Activated CD4-positive, alpha-beta T cell treated with anti-CD3 and anti-CD28 coated beads for 4 hours (primary cell): ENCODE measurements around the gene CDKN2B-AS1.
A peak's percentile ranks its signal among the peaks of the same experiment; 100 is the strongest.

Experiments
- DNase-seq, 2 donors: peaks; one replicate each; pipeline ENCODE4 v3.0.0-alpha.2; 2020

The CDKN2B-AS1 gene

GRCh38 chr9:21982861-21983560 lies 11.6 kb upstream of the CDKN2B-AS1 start:
- DNase-seq = no peak

- no peak for DNase-seq
Observed at GRCh38 chr9:21983561-21983935, 11.0 kb upstream of the CDKN2B-AS1 start.

GRCh38 chr9:21984101-21984500 lies 10.5 kb upstream of the CDKN2B-AS1 start:
- no peak for DNase-seq

- no peak for DNase-seq
Observed at GRCh38 chr9:21985964-21986667, 8.5 kb upstream of the CDKN2B-AS1 start.

GRCh38 chr9:21988056-21988990 lies 6.3 kb upstream of the CDKN2B-AS1 start:
- DNase-seq = no peak

- DNase-seq = no peak
Observed at GRCh38 chr9:21989440-21990189, 5.0 kb upstream of the CDKN2B-AS1 start.

GRCh38 chr9:21991072-21991959 lies 3.3 kb upstream of the CDKN2B-AS1 start:
- DNase-seq = no peak

GRCh38 chr9:21993007-21993406 lies 1.6 kb upstream of the CDKN2B-AS1 start:
- DNase-seq = no peak

- peak; percentile 37 to 53 for DNase-seq
Observed at GRCh38 chr9:21993893-21994555, 567 bp upstream of the CDKN2B-AS1 start, which contains the start of gene CDKN2A. Gene CDKN2A, minus strand, starts transcription at chr9:21994392.

- peak; percentile 62 to 76 for DNase-seq
Observed at GRCh38 chr9:21995006-21995665, 545 bp downstream of the CDKN2B-AS1 start.

- DNase-seq = no peak
Observed at GRCh38 chr9:21995666-21996398, 1.2 kb downstream of the CDKN2B-AS1 start.

GRCh38 chr9:21996438-21996837 lies 1.8 kb downstream of the CDKN2B-AS1 start:
- DNase-seq = no peak

GRCh38 chr9:21996858-21997257 lies 2.3 kb downstream of the CDKN2B-AS1 start:
- DNase-seq = no peak

GRCh38 chr9:21997480-21997879 lies 2.9 kb downstream of the CDKN2B-AS1 start:
- DNase-seq = no peak

GRCh38 chr9:21998026-21998425 lies 3.4 kb downstream of the CDKN2B-AS1 start:
- no peak for DNase-seq

GRCh38 chr9:22002038-22002437 lies 7.4 kb downstream of the CDKN2B-AS1 start:
- no peak for DNase-seq

GRCh38 chr9:22005021-22005701 lies 10.6 kb downstream of the CDKN2B-AS1 start:
- peak; percentile 12 to 17 for DNase-seq

- no peak for DNase-seq
Observed at GRCh38 chr9:22005702-22006606, 11.4 kb downstream of the CDKN2B-AS1 start.
